GM21619 (cell line): ENCODE results near the gene PAF1.

ENCODE experiments used
- ATAC-seq: cut with Tn5 transposase; IDR thresholded peaks from one replicate; pipeline ENCODE4 v1.9.1; 2021; ENCODE audit not compliant: unreplicated experiment

PAF1 gene

DNA sequence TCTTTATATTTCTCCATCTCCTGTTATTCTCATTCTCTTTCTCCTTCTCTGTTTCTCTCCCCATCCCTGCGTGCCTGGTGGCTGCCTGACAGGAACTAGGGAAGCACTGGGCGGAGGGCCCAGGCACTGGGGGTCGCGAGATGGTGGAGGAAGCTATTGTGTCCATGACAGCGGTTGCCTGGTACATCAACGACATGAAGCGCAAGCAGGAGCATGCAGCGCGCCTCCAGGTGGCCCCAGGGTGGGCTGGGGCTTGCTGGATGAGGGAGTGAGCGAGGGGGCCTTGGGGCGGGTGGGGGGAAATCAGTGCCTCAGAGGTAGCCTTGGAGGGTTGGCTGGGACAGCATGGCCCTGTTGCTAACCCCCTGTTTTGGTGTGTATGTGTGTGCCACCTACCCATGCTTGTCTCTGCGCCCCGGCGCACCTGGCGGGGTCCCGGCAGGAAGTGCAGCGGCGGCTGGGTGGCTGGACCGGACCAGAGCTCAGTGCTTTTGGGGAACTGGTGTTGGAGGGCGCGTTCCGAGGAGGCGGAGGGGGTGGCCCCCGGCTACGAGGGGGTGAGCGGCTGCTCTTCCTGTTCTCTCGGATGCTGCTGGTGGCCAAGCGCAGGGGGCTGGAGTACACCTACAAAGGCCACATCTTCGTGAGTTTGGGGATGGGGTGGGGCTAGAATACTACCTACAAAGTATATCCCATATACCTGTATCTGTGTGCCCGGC lies 26.7 kb upstream of the PAF1 start:
- ATAC-seq, result no peak

DNA sequence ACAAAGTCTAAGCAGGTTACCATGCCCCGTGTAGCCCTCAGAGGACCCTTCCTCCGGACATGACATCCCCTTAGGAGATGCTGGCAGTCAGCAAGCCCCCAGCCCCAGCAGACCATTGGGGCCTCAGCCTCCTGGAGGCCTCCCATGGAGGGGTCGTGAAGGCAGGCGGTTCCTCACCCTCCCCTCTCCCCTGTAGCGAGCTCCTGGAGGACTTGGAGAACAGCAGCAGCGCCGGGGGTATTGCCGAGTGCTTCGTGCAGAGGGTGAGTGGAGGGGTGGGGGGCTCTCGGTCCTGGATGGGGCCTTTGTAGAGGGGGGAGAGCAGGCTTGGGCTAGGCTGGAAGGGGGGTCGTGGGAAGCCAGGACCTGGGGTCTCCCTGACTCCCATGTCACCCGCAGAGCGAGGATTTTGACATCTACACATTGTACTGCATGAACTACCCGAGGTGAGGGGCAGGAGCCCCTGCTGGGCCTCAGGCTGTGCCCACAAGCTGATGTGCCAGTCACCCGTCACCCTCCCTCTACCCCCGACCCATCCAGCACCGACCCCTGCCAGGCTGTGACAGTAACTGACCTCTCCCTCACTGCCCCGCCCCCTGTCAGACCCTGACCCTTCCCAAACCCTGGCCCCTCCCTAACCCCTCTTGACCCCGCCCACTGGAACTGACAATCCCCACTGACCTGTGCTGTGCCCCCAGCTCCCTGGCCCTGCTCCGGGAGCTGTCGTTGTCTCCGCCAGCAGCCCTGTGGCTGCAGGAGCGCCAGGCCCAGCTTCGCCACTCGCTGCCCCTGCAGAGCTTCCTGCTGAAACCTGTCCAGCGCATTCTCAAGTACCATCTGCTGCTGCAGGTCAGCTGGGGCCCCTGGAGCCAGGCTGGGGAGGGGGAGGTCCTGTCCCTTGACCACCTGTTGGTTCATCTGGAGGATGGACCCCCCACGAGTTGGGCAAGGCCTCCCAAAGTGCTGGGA lies 25.5 kb upstream of the PAF1 start:
- no peak for ATAC-seq

- ATAC-seq, result no peak
Measured at GRCh38 chr19:39415111-39416046, 24.5 kb upstream of the PAF1 start.

DNA sequence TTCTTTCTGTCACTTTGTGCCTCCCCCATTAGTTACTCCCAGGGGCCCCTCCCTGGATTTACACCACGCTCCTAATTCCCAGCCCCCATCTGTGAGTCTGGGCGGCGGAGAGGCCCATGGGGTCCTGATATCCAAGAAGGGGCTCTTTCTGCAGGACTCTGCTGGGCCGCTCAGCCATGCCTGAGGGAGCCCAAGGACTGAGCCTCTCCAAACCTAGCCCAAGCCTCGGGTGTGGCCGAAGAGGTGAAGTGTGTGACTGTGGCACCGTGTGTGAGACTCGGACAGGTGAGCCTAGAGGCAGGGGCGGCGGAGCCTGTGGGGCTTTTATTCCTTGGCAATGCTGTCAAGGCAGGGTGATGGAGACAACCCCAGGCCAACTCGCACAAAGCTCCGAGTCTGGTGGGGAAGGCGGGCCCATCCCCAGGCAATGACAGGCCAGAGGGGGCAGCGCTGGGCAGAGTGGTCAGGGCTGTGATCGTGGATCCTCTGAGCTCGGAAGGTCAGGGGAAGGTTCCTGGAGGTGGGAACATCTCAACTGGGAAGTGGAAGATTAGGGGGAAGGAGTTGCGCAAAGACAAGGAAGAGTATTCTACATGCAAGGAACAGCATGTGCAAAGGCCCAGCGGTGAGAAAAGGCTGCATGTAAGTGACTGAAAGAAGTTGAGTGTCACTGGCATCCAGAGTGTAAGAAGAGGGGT lies 23.2 kb upstream of the PAF1 start:
- ATAC-seq, result no peak

- ATAC-seq, result no peak
Measured at GRCh38 chr19:39413272-39413910, 22.5 kb upstream of the PAF1 start.

- no peak for ATAC-seq
Measured at GRCh38 chr19:39412867-39413271, 22.0 kb upstream of the PAF1 start.

DNA sequence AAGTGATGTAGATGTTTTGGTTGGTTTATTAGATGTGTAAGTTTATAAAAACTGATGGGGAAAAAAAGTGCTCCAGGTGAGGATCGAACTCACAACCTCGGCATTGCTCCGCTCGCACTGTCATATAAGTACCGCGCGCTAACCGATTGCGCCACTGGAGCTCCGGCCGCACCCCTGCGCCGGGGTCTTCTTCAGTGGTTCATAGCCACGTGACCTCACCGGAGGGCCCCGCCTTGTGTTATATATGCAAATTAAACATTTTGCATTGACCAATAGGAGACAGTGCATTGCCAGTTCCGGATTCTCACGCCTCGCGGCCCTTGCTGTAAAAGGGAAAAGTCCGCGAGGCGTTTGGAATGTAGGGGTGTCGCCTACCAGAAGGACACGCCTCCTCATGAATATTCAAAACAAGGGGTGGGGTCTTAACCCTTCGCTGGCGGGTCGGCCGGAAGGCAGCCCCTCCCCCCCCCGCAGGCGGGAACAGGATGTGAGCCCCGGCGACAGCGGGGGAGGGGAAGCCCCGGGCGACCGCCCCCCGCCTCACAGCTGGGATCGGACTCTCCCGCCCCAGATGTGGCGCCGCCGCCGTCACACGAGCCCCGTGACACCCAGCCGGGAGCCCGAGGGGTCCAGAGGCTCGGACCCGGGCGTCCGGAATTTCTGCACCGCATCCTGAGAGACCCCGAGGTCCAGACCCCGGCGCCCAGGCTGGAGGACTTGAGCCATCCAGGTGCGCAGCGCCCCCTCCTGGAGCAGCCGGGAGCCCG lies 21.4 kb upstream of the PAF1 start, which contains the start of gene PLEKHG2:
Gene PLEKHG2, plus strand, starts transcription at position 570 of the 767 bp plus-strand sequence. CDS start 1,418 bp downstream, outside the sequence.
- ATAC-seq, result peak; percentile 52

- ATAC-seq, result peak; percentile 17
Measured at GRCh38 chr19:39411832-39412099, 20.9 kb upstream of the PAF1 start.

- no peak for ATAC-seq
Measured at GRCh38 chr19:39411081-39411831, 20.4 kb upstream of the PAF1 start.

DNA sequence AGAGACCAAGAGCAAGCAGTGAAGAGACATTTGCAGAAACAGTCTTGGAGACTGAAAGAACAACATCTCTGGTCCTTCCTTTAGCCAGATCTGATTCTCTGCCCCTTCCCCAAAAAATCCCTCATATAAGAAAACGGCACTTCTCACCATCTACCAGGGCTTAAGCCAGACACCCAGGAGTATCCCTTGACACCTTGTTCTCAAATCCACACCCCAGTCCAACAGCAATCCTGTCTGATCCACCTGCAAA lies 19.9 kb upstream of the PAF1 start:
- no peak for ATAC-seq

DNA sequence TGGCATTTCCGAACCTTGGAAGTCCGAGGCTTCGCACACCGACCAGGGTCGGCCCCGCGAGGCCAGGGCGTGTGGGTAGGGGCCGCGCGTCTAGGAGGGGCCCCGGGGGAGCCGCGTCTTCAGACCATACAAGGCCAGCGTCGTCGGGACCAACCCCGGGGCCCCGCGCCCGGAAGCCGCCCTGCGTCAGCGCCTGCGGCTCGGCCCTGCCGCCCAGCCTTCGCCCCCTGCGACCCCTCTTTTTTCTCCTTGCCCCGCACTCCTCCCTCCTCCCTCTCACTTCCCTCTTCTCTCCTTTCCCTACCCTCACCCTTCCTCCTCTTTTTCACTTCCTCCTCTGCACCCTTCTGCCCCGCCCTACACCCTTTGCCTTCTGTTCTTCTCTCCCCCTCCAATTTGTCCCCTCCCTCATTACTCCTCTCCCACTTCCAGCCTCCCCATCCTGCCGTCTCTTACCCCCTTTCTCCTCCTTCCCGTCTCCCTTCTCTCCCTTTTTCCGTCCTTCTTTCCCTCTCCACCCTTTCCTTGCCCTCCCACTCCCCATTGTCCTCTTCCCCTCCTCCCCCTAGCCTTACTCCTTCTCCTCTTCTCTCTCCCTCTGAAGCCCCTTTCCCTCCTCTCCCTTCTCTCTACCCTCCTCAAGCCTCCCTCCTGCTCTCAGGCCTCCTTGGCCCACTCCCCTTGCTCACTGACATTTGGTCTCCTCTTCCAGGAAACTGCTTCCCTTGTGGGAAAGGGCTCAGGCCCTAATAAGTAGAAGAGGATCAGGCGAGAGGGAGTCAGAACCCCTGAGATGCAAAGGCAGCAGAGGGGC lies 19.3 kb upstream of the PAF1 start:
- ATAC-seq, result no peak

DNA sequence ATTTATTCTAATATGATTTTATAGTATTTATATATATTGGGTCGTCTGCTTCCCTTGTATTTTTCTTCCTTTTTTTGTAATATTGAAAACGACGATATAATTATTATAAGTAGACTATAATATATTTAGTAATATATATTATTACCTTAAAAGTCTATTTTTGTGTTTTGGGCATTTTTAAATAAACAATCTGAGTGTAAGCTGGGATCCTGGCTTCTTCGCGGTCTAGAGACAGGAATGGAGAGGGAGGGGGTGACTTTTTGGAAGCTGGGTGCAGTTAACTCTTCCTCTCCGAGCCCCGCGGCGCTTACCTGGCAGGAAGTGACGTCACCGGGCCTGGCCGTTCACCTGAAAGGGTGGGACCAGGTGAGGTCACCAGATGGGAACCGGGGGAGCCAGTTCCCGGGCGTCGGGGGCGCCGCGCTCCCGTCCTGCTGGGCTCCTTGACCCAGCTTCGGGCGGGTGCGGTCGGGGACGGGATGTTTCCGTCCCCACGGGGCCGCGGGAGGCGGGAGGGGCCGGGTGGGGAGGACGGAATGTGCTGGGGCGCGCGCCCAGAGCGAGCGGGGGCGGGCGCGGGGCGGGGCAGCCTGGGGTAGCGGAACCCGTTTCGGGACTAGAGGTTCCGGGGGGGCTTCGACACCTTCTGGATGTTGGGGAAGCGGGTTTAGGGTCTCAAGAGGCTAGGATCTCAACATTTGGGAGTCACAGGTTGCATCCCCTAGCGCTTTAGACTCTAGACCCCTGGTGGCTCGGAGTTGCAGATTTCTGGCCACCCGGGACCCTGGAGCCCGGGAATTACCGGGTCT lies 18.5 kb upstream of the PAF1 start:
- ATAC-seq, result no peak

- ATAC-seq, result no peak
Measured at GRCh38 chr19:39408392-39409207, 17.7 kb upstream of the PAF1 start.

DNA sequence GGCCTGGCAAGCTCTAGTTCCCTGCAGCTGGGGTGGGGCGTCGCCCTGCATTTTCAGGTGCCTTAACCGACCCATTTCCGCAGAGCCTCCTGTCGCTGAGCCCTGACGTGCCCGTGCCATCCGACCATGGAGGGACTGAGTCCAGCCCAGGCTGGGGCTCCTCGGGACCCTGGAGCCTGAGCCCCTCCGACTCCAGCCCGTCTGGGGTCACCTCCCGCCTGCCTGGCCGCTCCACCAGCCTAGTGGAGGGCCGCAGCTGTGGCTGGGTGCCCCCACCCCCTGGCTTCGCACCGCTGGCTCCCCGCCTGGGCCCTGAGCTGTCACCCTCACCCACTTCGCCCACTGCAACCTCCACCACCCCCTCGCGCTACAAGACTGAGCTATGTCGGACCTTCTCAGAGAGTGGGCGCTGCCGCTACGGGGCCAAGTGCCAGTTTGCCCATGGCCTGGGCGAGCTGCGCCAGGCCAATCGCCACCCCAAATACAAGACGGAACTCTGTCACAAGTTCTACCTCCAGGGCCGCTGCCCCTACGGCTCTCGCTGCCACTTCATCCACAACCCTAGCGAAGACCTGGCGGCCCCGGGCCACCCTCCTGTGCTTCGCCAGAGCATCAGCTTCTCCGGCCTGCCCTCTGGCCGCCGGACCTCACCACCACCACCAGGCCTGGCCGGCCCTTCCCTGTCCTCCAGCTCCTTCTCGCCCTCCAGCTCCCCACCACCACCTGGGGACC lies 16.9 kb upstream of the PAF1 start:
- ATAC-seq, result no peak

- no peak for ATAC-seq
Measured at GRCh38 chr19:39407410-39407659, 16.4 kb upstream of the PAF1 start.
